NCI-H2107 (cell line): Measurements from ENCODE around the gene ZNG1A.
"Not testable (repeated sequence)": the region's sequence is repeated elsewhere in the genome, so short reads cannot be mapped to it uniquely, and the experiment has no call there.

Source experiments
- DNase-seq: peaks from one replicate; lab custom pipeline; 2025; lab: John Stamatoyannopoulos, UW

The ZNG1A gene

GRCh38 chr9:178140-178825, 573 bp downstream of the ZNG1A start:
- not testable (repeated sequence) for DNase-seq

DNA sequence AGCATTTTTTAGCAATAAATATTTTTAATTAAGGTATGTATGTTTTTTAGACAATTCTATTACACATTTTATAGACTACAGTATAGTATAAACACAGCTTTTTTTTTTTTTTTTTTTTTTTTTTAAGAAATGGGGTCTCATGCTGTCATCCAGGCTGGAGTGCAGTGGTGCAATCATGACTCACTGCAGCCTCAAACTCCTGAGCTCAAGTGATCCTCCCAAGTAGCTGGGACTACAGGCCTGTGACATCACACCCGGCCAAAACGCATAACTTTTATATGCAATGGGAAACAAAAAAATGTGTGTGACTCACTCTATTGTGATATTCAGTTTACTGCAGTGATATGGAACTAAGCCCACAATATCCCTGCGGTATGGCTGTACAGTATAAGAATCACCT, 9.1 kb downstream of the ZNG1A start:
- DNase-seq, result not testable (repeated sequence)

DNA sequence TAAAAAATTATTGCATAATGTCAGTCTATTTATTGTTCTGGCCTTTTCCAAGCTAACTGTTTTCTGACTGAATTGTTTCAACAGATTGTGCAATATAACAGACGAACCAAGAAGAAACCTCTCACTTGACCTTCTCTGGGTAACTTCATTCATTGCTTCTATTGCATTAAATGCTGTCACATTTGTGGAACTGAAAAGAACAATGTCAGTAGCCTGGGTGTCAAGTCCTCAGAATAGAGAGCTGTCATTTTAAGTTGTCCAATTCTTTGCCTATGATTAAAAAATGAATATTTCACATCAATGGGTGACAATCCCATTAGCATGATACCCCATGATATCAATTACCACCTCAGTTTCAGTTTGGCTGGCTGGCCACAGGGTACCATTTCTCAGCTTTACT, 19.0 kb downstream of the ZNG1A start:
- not testable (repeated sequence) for DNase-seq

DNA sequence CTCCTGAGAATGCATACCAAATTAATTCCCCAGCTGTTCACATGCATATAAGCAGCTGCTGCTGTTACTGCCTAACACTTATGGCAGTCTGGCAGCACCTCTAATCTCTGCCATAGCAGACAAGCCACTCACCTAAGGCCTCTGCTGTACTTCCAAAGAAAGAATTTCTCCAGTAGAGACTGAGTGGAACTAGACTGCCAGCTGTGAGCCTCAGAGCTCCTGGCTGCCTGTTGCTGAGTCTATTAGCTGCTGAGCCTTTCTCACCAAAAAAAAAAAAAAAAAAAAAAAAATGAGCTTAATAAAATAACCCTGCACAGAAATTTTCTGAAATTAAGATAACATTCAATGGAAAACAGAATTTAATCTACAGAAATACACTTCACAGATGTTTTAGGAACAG, 27.7 kb downstream of the ZNG1A start:
- DNase-seq, result not testable (repeated sequence)

DNA sequence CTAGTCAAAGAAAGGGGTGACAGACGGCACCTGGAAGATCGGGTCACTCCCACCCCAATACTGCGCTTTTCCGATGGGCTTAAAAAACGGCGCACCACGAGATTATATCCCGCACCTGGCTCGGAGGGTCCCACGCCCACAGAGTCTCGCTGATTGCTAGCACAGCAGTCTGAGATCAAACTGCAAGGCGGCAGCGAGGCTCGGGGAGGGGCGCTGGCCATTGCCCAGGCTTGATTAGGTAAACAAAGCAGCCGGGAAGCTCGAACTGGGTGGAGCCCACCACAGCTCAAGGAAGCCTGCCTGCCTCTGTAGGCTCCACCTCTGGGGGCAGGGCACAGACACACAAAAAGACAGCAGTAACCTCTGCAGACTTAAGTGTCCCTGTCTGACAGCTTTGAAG, 39.0 kb downstream of the ZNG1A start:
- DNase-seq, result not testable (repeated sequence)

GRCh38 chr9:117995-118467, 60.8 kb downstream of the ZNG1A start, which contains the start of gene FOXD4:
Gene FOXD4, minus strand, starts transcription at chr9:118417. Its CDS starts 298 bp downstream, at chr9:118119.
- not testable (repeated sequence) for DNase-seq

DNA sequence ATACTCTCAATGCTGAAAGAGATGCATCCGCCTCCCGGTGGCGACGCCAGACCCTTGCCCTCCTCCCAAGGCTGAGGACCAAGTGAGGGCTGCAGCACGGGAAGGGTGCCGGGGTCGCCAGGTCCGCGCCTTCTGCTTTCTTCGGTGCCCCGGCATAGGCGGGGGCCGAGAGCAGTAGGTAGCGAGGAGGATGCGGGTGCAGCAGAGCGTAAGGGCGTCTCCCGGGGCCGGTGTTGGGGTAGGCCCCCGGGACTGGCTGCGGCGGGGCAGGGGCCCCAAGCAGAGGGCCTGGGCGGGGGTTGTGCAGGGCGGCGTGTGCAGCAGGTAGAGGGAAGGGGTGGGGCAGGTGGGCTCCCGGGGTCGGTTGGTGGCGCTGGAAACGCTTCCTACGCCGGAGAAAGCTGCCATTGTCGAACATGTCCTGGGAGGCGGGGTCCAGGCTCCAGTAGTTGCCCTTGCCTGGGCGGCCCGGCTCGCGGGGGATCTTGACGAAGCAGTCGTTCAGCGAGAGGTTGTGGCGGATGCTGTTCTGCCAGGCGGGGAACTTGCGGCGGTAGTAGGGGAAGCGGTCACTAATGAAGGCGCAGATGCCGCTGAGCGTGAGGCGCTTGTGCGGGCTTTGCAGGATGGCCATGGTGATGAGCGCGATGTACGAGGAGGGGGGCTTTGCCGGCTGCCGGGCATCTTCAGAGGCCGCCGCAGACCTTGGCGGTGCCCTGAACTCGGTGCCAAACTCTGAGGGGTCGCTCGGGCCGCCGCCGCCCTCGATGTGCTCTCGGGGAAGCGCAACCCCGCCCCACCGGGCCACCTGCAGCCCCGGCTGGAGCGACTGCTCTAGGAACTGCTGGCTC, 61.5 kb downstream of the ZNG1A start:
- not testable (repeated sequence) for DNase-seq

GRCh38 chr9:116239-117077, 62.4 kb downstream of the ZNG1A start:
- DNase-seq, result not testable (repeated sequence)

GRCh38 chr9:115118-115451, 63.8 kb downstream of the ZNG1A start:
- not testable (repeated sequence) for DNase-seq

- not testable (repeated sequence) for DNase-seq
These were observed 64.4 kb downstream of the ZNG1A start for GRCh38 chr9:114267-115117.

- not testable (repeated sequence) for DNase-seq
These were observed 65.2 kb downstream of the ZNG1A start for GRCh38 chr9:113468-114266.

GRCh38 chr9:112589-113467, 66.0 kb downstream of the ZNG1A start:
- DNase-seq, result not testable (repeated sequence)

GRCh38 chr9:110672-111071, 68.2 kb downstream of the ZNG1A start:
- not testable (repeated sequence) for DNase-seq

DNA sequence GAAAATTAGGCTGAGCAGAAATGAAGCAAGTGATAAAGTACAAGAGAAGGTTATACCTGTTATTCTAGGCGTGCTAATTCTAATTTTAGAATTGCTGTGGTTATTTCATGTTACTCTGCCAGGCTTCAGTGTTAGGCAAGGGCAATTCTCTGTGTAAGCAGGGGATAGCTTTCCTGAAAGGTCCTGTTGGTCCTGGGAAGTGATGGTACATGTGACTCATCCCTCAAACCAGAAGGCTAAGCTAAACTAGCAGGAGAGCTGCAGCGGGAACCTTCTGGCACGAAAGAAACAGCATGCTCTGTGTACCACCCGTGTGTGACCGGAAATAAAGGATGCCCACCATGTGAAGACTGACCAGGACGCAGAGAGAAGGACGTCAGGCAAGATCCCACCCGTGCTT, 69.3 kb downstream of the ZNG1A start:
- not testable (repeated sequence) for DNase-seq

DNA sequence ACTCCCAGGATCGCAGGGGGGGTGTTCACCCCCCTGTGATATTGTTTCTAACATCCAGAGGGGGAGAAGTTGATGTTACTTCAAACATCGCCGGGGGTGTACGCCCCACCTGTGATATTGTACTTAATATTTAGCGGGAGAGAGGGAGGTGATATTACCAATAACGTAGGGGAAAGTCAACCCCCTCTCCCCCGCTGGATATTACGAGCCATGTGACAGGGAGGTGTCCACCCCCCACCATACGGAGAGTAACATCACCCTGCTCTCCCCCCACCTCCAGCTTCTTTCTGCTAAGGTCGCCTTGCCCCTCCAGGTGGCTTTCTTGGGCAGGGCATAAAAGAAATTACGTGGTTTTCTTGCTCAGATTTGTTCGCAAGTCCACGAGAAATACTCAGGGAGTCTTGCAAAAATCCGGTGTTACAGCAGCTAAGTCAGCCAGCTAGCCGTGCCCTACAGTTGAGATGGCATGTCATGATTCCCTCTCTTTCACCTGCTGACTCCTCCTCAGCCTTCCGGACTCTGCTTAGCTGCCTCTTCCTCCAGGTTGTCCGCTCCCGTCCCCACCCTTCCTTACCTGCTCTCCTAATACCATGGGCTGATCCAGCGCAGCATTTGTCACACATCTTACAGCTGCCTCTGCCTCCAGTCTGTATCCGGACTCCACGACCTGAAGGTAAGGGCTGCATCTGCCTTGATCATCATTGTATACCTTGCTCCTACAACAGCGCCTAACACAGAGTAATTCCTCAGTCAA, 69.9 kb downstream of the ZNG1A start:
- DNase-seq, result not testable (repeated sequence)

DNA sequence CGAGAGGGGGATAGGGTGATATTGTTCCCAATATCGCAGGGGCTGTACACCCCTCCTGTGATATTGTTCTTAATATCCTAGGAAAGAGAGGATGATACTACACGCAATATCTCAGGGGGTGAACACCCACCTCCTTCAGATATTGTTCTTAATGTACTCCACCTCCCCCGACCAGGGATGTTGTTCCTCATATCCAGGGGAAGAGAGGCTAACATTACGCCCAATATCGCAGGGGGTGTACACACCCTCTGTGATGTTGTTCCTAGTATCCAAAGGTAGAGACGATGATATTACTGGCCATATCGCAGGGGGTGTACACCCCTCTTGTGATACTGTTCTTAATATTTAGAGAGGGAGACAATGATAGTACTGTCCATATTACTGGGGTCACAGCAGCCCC, 72.9 kb downstream of the ZNG1A start:
- not testable (repeated sequence) for DNase-seq

DNA sequence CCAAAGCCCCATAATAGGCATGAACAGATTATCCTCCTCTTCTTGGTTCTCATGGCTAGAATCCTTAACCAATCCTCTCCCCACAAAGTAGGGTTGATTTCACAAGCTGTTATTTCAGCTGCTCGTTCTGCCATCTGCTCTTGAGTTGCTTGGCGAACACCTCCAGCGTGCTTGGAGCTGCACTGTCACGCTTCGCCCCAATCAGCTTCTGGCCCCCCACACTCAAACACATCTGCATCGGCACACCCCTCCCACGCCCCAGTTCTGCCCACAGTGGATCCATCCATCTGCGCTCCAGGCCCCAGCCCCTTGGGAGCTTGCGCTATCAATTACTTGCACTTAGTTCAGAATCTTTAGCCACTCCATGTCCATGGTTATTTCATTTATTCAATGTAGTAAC, 78.4 kb downstream of the ZNG1A start:
- not testable (repeated sequence) for DNase-seq

GRCh38 chr9:99867-100266, 79.0 kb downstream of the ZNG1A start:
- not testable (repeated sequence) for DNase-seq

DNA sequence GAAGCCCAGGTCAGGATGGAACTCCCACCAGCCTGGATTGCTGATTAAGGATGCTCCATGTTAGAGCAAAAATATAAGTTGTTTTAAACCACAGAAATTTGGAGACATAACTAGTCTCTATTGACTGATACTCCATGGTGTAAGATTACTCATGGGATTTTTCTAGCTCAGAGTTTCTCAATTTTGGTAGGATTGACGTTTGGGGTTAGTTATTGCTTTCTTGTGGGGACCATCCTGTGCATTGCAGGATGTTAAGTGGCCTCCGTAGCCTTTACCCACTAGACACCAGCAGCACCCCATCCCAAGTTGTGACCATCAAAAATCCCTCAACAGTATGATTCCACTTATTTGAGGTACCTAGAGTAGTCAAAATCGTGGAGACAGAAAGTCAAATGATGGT, 80.1 kb downstream of the ZNG1A start:
- DNase-seq, result not testable (repeated sequence)
